GM19023 (cell line): ENCODE measurements around the gene PRTN3.

Source experiments
- ATAC-seq: cut with Tn5 transposase; IDR thresholded peaks from one replicate; pipeline ENCODE4 v1.9.1; 2021; ENCODE audit warnings: mild to moderate bottlenecking, moderate library complexity; ENCODE audit not compliant: unreplicated experiment

Gene PRTN3

DNA sequence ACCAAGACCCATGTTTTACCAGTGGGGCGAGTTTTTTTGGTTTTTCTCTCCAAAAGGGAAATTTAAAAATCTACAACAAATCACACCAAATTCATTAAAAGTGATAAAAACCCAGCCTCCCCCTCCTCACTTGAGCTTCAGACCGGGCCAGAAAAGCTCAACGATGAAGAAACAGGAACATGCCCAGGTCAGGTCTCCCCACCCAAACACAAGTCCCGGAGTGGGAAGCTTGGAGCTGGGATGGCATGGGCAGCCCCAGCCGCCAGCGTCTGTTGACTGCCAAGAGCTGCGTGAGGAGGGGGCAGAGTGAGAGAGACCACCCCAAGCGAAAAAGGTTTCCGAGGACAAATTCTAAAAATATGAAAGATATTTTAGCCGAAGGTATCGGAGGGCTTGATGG is 56.2 kb downstream of the PRTN3 start:
- no peak for ATAC-seq

DNA sequence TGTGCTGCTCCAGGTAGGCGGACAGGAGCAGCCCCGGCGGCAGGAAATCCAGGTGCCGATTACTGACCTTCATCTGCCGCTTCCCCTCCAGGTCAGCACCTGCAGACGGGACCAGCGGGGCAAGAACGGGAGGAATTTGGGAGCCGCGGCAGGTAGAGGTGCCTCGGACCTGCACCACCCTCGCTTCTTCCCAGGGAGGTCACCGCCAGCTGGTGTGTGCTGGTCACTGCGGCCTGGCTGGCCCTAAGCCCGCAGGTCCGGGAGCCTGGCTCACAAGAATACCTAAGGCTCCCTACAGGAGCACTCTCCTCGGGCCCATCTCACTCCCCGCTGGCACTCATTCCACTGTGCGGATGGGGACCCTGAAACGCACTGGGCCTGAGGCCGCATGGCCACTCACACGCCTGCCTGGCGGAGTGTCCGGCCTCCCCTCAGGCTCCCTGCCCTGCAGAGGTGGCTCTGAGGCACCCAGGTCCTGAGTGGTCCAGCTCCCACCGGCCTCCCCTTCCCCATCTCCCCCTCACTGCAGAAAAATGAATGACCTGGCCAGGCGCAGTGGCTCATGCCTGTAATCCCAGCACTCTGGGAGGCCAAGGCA is 56.7 kb downstream of the PRTN3 start:
- no peak for ATAC-seq
